HEK293T (cell line): ENCODE measurements around the gene PSMA4.

Experiments used
- CTCF ChIA-PET: fragments of 350-600 bp; formaldehyde crosslinking; extraction: SDS; loops from one replicate; lab custom pipeline; 2021; ENCODE audit warnings: antibody characterized with exemption, inconsistent platforms; lab: Yijun Ruan, JAX
- POLR2A ChIA-PET: fragments of 350-600 bp; formaldehyde crosslinking; extraction: SDS; loops from one replicate; lab custom pipeline; 2020; ENCODE audit warnings: antibody characterized with exemption, inconsistent platforms; lab: Yijun Ruan, JAX
- DNase-seq: peaks from one replicate; pipeline ENCODE4 v3.0.0; 2012; ENCODE audit warnings: mixed read lengths; ENCODE audit errors: extremely low spot score
- ARNT ChIP-seq: fragments of 450-650 bp; IDR thresholded peaks from 2 replicates; pipeline ENCODE4 v1.6.1; 2017; ENCODE audit warnings: mild to moderate bottlenecking
- BHLHE40 ChIP-seq: fragments of 450-650 bp; IDR thresholded peaks from 2 replicates; pipeline ENCODE4 v1.6.1; 2016; ENCODE audit warnings: mild to moderate bottlenecking, moderate library complexity, borderline replicate concordance
- CTBP1 ChIP-seq: fragments of 450-650 bp; IDR thresholded peaks from 2 replicates; pipeline ENCODE4 v1.6.1; 2016; ENCODE audit warnings: borderline replicate concordance
- ELF4 ChIP-seq: fragments of 450-650 bp; IDR thresholded peaks from 2 replicates; pipeline ENCODE4 v1.6.1; 2017; ENCODE audit warnings: antibody characterized with exemption
- FOXA1 ChIP-seq: fragments of 450-650 bp; IDR thresholded peaks from 2 replicates; pipeline ENCODE4 v1.6.1; 2016; ENCODE audit warnings: mild to moderate bottlenecking
- FOXK2 ChIP-seq: fragments of 450-650 bp; IDR thresholded peaks from 2 replicates; pipeline ENCODE4 v1.6.1; 2016; ENCODE audit warnings: mild to moderate bottlenecking
- FOXM1 ChIP-seq: fragments of 450-650 bp; IDR thresholded peaks from 2 replicates; pipeline ENCODE4 v1.6.1; 2017; ENCODE audit warnings: mild to moderate bottlenecking, borderline replicate concordance
- HDGF ChIP-seq: fragments of 450-650 bp; IDR thresholded peaks from 2 replicates; pipeline ENCODE4 v1.6.1; 2017; ENCODE audit warnings: antibody characterized with exemption, borderline replicate concordance
- L3MBTL2 ChIP-seq: fragments of 450-650 bp; conservative IDR thresholded peaks from 2 replicates; pipeline ENCODE4 v1.6.1; 2016; ENCODE audit warnings: mild to moderate bottlenecking
- LEF1 ChIP-seq: fragments of 450-650 bp; IDR thresholded peaks from 2 replicates; pipeline ENCODE4 v1.6.1; 2017; ENCODE audit warnings: mild to moderate bottlenecking, borderline replicate concordance
- NFRKB ChIP-seq: fragments of 450-650 bp; IDR thresholded peaks from 2 replicates; pipeline ENCODE4 v1.6.1; 2016; ENCODE audit warnings: mild to moderate bottlenecking, moderate library complexity
- PKNOX1 ChIP-seq: fragments of 450-650 bp; IDR thresholded peaks from 2 replicates; pipeline ENCODE4 v1.6.1; 2016
- SP1 ChIP-seq: fragments of 450-650 bp; IDR thresholded peaks from 2 replicates; pipeline ENCODE4 v1.6.1; 2017
- SUZ12 ChIP-seq: fragments of 450-650 bp; IDR thresholded peaks from 2 replicates; pipeline ENCODE4 v1.6.1; 2016; ENCODE audit warnings: mild to moderate bottlenecking
- TARDBP ChIP-seq: fragments of 450-650 bp; IDR thresholded peaks from 2 replicates; pipeline ENCODE4 v1.6.1; 2016
- ZNF384 ChIP-seq: fragments of 450-650 bp; IDR thresholded peaks from 2 replicates; pipeline ENCODE4 v1.6.1; 2016

The PSMA4 gene

DNA sequence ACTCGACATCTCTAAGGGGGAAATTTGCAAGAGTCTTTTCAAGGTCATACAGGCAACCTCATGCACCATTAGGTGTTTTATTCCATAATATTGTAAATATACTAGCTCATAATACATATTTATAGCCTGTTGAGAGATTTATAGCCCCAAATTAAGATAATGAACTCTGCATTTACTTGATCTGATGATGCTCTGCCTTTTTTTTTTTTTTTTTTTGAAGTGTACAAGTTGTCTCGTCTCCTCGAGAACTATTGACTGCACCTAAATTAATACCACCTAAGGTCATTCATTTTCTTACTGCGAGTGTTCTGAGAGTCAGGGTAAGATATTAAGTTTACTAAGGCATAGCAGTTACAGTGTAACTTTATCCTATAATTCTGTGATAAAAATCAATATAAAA, 31.1 kb downstream of the PSMA4 start:
- POLR2A ChIA-PET = no interaction called here
- TF ChIP-seq ZNF384 = peak; percentile 75
- TF ChIP-seq NFRKB = no peak
- TF ChIP-seq L3MBTL2 = no peak
- TF ChIP-seq PKNOX1 = peak; percentile 47
- no peak for DNase-seq
- CTCF ChIA-PET = interaction anchor here (0.6 to 0.8 kb wide), 3 partner anchors 49 to 327 kb away, joined by 3 to 4 read pairs (median 3); no protein-coding TSS in a partner anchor

- ChIA-PET CTCF (no interaction called here), POLR2A (no interaction called here)
- no peak for DNase-seq
- TF ChIP-seq ARNT (no peak), FOXA1 (no peak), SP1 (no peak), CTBP1 (no peak), LEF1 (no peak), FOXM1 (no peak), BHLHE40 (no peak), SUZ12 (no peak), ZNF384 (no peak), FOXK2 (no peak), TARDBP (no peak), PKNOX1 (no peak)
Observed at GRCh38 chr15:78573416-78573815, 33.2 kb downstream of the PSMA4 start.

DNA sequence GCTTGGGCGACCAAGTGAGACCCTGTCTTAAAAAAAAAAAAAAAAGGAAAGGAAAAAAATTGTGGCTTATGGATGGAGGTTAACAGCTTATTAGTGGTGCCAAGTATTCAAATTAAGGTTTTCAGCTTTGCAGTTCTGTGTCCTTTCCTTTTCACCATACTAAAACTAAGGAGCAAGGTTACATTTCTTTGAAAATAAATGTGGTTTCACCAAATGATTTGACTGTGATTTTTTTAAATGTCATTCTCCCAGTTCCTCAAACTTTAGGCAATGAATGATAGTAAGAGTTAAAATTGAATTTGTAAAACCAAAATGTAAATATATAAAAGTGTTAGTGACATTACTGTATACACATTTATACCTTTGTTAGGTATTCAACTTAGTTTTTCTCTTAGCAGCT, 34.7 kb downstream of the PSMA4 start:
- ChIA-PET CTCF (interaction anchor here (0.7 to 0.9 kb wide), 2 partner anchors 63 to 414 kb away, joined by 3 to 4 read pairs; no protein-coding TSS in a partner anchor), POLR2A (interaction anchor here (0.6 to 1.3 kb wide), 2 partner anchors 10 to 126 kb away, joined by 3 to 9 read pairs; partner anchors contain the start of gene CHRNA5)
- no peak for TF ChIP-seq L3MBTL2
- TF ChIP-seq LEF1 = no peak
- TF ChIP-seq TARDBP = no peak
- no peak for TF ChIP-seq FOXA1
- no peak for TF ChIP-seq FOXM1
- TF ChIP-seq ARNT = no peak
- TF ChIP-seq FOXK2 = no peak
- no peak for TF ChIP-seq SUZ12
- no peak for TF ChIP-seq ZNF384
- no peak for DNase-seq

- CTCF ChIA-PET = interaction anchor here (0.8 kb wide), 1 partner anchor 57 kb away, joined by 3 read pairs; the partner anchor contains the start of gene PSMA4
Observed at GRCh38 chr15:78597583-78597982, 57.3 kb downstream of the PSMA4 start.

DNA sequence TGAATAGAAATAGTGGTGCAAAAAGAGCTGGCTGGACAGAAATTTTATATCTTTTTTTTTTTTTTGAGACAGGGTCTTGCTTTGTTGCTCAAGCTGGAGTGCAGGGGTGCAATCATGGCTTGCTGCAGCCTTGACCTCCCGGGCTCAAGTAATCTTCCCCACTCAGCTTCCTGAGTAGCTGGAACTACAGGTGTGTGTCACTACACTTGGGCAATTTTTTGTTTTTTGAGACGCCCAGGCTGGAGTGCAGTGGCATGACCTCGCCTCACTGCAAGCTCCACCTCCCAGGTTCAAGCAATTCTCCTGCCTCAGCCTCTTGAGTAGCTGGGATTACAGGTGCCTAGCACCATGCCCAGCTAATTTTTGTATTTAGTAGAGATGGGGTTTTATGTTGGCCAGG, 58.1 kb downstream of the PSMA4 start:
- CTCF ChIA-PET = no interaction called here
- TF ChIP-seq LEF1 = no peak
- TF ChIP-seq SUZ12 = no peak
- TF ChIP-seq FOXK2 = no peak
- no peak for TF ChIP-seq HDGF
- TF ChIP-seq PKNOX1 = no peak
- no peak for TF ChIP-seq FOXA1
- TF ChIP-seq TARDBP = no peak
- TF ChIP-seq FOXM1 = no peak
- no peak for TF ChIP-seq NFRKB
- no peak for TF ChIP-seq SP1
- no peak for TF ChIP-seq ELF4
- no peak for TF ChIP-seq ZNF384
- no peak for TF ChIP-seq L3MBTL2
- TF ChIP-seq BHLHE40 = no peak
- no peak for TF ChIP-seq ARNT
- no peak for TF ChIP-seq CTBP1
- POLR2A ChIA-PET = interaction anchor here (1.6 to 1.7 kb wide), 2 partner anchors 18 to 32 kb away, joined by 3 to 5 read pairs; partner anchors contain the start of gene CHRNA5
- no peak for DNase-seq

More at GRCh38 chr15:78597583-78597982, 57.3 kb downstream of the PSMA4 start:
- DNase-seq = no peak
- TF ChIP-seq ARNT = no peak
- TF ChIP-seq BHLHE40 = no peak
- TF ChIP-seq CTBP1 = no peak
- TF ChIP-seq ELF4 = no peak
- no peak for TF ChIP-seq HDGF
- TF ChIP-seq L3MBTL2 = no peak
- TF ChIP-seq PKNOX1 = no peak
- POLR2A ChIA-PET = interaction anchor here (1.6 to 1.7 kb wide), 2 partner anchors 18 to 32 kb away, joined by 3 to 5 read pairs; partner anchors contain the start of gene CHRNA5

GRCh38 chr15:78599189-78599588, 58.9 kb downstream of the PSMA4 start:
- CTCF ChIA-PET = no interaction called here
- no peak for DNase-seq

More at GRCh38 chr15:78599189-78599588, 58.9 kb downstream of the PSMA4 start:
- POLR2A ChIA-PET = no interaction called here
- TF ChIP-seq SP1 = no peak
- no peak for TF ChIP-seq ZNF384
- no peak for TF ChIP-seq HDGF
- no peak for TF ChIP-seq TARDBP
- no peak for TF ChIP-seq CTBP1
- no peak for TF ChIP-seq L3MBTL2
- no peak for TF ChIP-seq FOXM1
- no peak for TF ChIP-seq FOXK2
- TF ChIP-seq LEF1 = no peak
- no peak for TF ChIP-seq ELF4
- TF ChIP-seq PKNOX1 = no peak
- no peak for TF ChIP-seq SUZ12
- no peak for TF ChIP-seq NFRKB
- no peak for TF ChIP-seq ARNT
- TF ChIP-seq FOXA1 = no peak
- TF ChIP-seq BHLHE40 = no peak
